GM19468 (cell line): ENCODE data around the gene SERPINA9.

Experiments used
- ATAC-seq: cut with Tn5 transposase; IDR thresholded peaks from one replicate; pipeline ENCODE4 v1.9.1; 2021; ENCODE audit warnings: mild to moderate bottlenecking, moderate library complexity, moderate number of reproducible peaks; ENCODE audit not compliant: unreplicated experiment; ENCODE audit errors: extremely low read depth

Gene SERPINA9

GRCh38 chr14:94465042-94465441 lies 11.0 kb downstream of the SERPINA9 start:
- no peak for ATAC-seq

GRCh38 chr14:94464290-94464689 lies 11.7 kb downstream of the SERPINA9 start:
- ATAC-seq: no peak

- no peak for ATAC-seq
Observed at GRCh38 chr14:94462763-94463572, 13.0 kb downstream of the SERPINA9 start.

GRCh38 chr14:94462219-94462551 lies 13.8 kb downstream of the SERPINA9 start:
- no peak for ATAC-seq

GRCh38 chr14:94461526-94462218 lies 14.3 kb downstream of the SERPINA9 start:
- no peak for ATAC-seq

GRCh38 chr14:94460631-94461416 lies 15.2 kb downstream of the SERPINA9 start:
- no peak for ATAC-seq

- ATAC-seq: no peak
Observed at GRCh38 chr14:94458558-94459205, 17.3 kb downstream of the SERPINA9 start.

GRCh38 chr14:94458096-94458495 lies 17.9 kb downstream of the SERPINA9 start:
- no peak for ATAC-seq

GRCh38 chr14:94455928-94456327 lies 20.1 kb downstream of the SERPINA9 start:
- no peak for ATAC-seq

- ATAC-seq: no peak
Observed at GRCh38 chr14:94451826-94452225, 24.2 kb downstream of the SERPINA9 start.

- ATAC-seq: no peak
Observed at GRCh38 chr14:94451091-94451771, 24.8 kb downstream of the SERPINA9 start.

- ATAC-seq: no peak
Observed at GRCh38 chr14:94450722-94451090, 25.3 kb downstream of the SERPINA9 start.

GRCh38 chr14:94449930-94450329 lies 26.1 kb downstream of the SERPINA9 start:
- no peak for ATAC-seq

- no peak for ATAC-seq
Observed at GRCh38 chr14:94448071-94448808, 27.8 kb downstream of the SERPINA9 start.

- no peak for ATAC-seq
Observed at GRCh38 chr14:94447206-94447605, 28.8 kb downstream of the SERPINA9 start.

GRCh38 chr14:94446126-94446525 lies 29.9 kb downstream of the SERPINA9 start:
- no peak for ATAC-seq

GRCh38 chr14:94445003-94445402 lies 31.0 kb downstream of the SERPINA9 start:
- no peak for ATAC-seq

GRCh38 chr14:94441531-94442205 lies 34.3 kb downstream of the SERPINA9 start:
- no peak for ATAC-seq

GRCh38 chr14:94441130-94441529 lies 34.9 kb downstream of the SERPINA9 start:
- no peak for ATAC-seq
